Peyer's patch (tissue), 4 donors: ENCODE data around the gene TANGO2. TPM values are rescaled to one million over a fixed set of nuclear protein-coding genes. Genes with fewer than 3 reads are reported as not detected.

ENCODE experiments used
- DNase-seq, 3 donors: peaks; one replicate each; pipeline ENCODE4 v3.0.0-alpha.2; 2017 to 2019
- H3K27ac ChIP-seq, 4 donors: fragments of 200-600 bp; sonication (generic); one replicate each; pipeline ENCODE4 v1.5.1; 2016 to 2019
- H3K27me3 ChIP-seq, 2 donors: fragments of 200-600 bp; sonication (generic); one replicate each; pipeline ENCODE4 v1.5.1; 2019
- H3K36me3 ChIP-seq, 3 donors: fragments of 200-600 bp; sonication (generic); one replicate each; pipeline ENCODE4 v1.5.1; 2016 to 2019
- H3K4me1 ChIP-seq, 4 donors: fragments of 200-600 bp; sonication (generic); one replicate each; pipeline ENCODE4 v1.5.1; 2016 to 2019
- H3K4me3 ChIP-seq, 4 donors: fragments of 200-600 bp; sonication (generic); 1 replicate in 3 of 4; 2 replicates in 1 of 4; pipeline ENCODE4 v1.5.1; 2016 to 2019; ENCODE audit warnings: mild to moderate bottlenecking in 1 of 4
- H3K9me3 ChIP-seq, 4 donors: fragments of 200-600 bp; sonication (generic); one replicate each; pipeline ENCODE4 v1.5.1; 2016 to 2019; ENCODE audit warnings: mild to moderate bottlenecking in 1 of 4
- CTCF ChIP-seq, 6 experiments: fragments of 450-650 bp in 4 of 6; fragments of 200-600 bp in 2 of 6; sonication (generic) in 1 of 6; IDR thresholded peaks; one replicate each; pipeline ENCODE4 v1.5.1; 2017 to 2019; ENCODE audit warnings: antibody characterized with exemption in 6 of 6, mild to moderate bottlenecking in 3 of 6, moderate library complexity in 1 of 6
- POLR2A ChIP-seq, 2 donors: fragments of 450-650 bp; IDR thresholded peaks; one replicate each; pipeline ENCODE4 v1.5.1; 2017; ENCODE audit warnings: antibody characterized with exemption in 2 of 2, mild to moderate bottlenecking in 2 of 2, moderate library complexity in 2 of 2
- total RNA-seq, 4 donors: library from RNA; depleted of rRNA; stranded (reverse); fragments of >200 nt; gene quantifications; one replicate each; pipeline ENCODE4 v1.1.0, GENCODE V29; 2016

TANGO2 gene
- total RNA-seq, 4 donors from 2014 or later, result 27.2 to 45.4 (median 41.0) TPM

- Histone ChIP-seq H3K4me1 (peaks cover 0 to 4% (median 2%) of the 10 kb centered on the region in 4 donors), H3K36me3 (peaks cover 0 to 5% (median 0%) of the 10 kb centered on the region in 3 donors), H3K4me3 (no peak overlapping the region), H3K9me3 (no peaks in the 10 kb centered on the region), H3K27me3 (no peaks in the 10 kb centered on the region), H3K27ac (no peak overlapping the region)
- TF ChIP-seq CTCF (IDR thresholded peaks at IDR 0.05) (peak in 4 of 6 experiments; percentile 25 to 54 (median 41)), POLR2A (IDR thresholded peaks at IDR 0.05) (no peak)
- DNase-seq, result peak in 1 of 3 donors; percentile 45
Measured at GRCh38 chr22:20027966-20028854, 7.3 kb downstream of the TANGO2 start.

GRCh38 chr22:20028855-20029549 lies 8.1 kb downstream of the TANGO2 start:
- Histone ChIP-seq H3K4me3 (no peak overlapping the region), H3K9me3 (no peaks in the 10 kb centered on the region), H3K27ac (no peak overlapping the region), H3K4me1 (peaks cover 0 to 4% (median 2%) of the 10 kb centered on the region in 4 donors), H3K27me3 (no peaks in the 10 kb centered on the region), H3K36me3 (peaks cover 0 to 5% (median 0%) of the 10 kb centered on the region in 3 donors)
- no peak for DNase-seq
- TF ChIP-seq POLR2A (IDR thresholded peaks at IDR 0.05) (no peak), CTCF (IDR thresholded peaks at IDR 0.05) (no peak)

GRCh38 chr22:20029550-20030225 lies 8.8 kb downstream of the TANGO2 start:
- no peak overlapping the region for H3K27ac ChIP-seq
- H3K36me3 ChIP-seq, result peaks cover 0 to 5% (median 0%) of the 10 kb centered on the region in 3 donors

GRCh38 chr22:20031732-20032406 lies 11.0 kb downstream of the TANGO2 start:
- Histone ChIP-seq H3K27ac (no peak overlapping the region), H3K36me3 (peaks cover 0 to 10% (median 0%) of the 10 kb centered on the region in 3 donors), H3K27me3 (no peaks in the 10 kb centered on the region), H3K4me3 (no peak overlapping the region), H3K9me3 (no peaks in the 10 kb centered on the region), H3K4me1 (peaks cover 0 to 4% (median 2%) of the 10 kb centered on the region in 4 donors)
- TF ChIP-seq CTCF (IDR thresholded peaks at IDR 0.05) (no peak), POLR2A (IDR thresholded peaks at IDR 0.05) (no peak)
- DNase-seq, result peak in 2 of 3 donors; percentile 61 to 65

More at GRCh38 chr22:20029550-20030225, 8.8 kb downstream of the TANGO2 start:
- H3K4me3 ChIP-seq, result no peak overlapping the region
- peaks cover 0 to 4% (median 2%) of the 10 kb centered on the region in 4 donors for H3K4me1 ChIP-seq
- no peaks in the 10 kb centered on the region for H3K27me3 ChIP-seq
- TF ChIP-seq CTCF (IDR thresholded peaks at IDR 0.05) (no peak), POLR2A (IDR thresholded peaks at IDR 0.05) (no peak)
- H3K9me3 ChIP-seq, result no peaks in the 10 kb centered on the region
- DNase-seq, result no peak
